NOMO-1 (cell line): ENCODE data around the gene ATP6V1A.
"Not testable (repeated sequence)": the region's sequence is repeated elsewhere in the genome, so short reads cannot be mapped to it uniquely, and the experiment has no call there.

Experiments used
- DNase-seq, 2 experiments: peaks; one replicate each; lab custom pipeline; 2025; ENCODE audit not compliant: unreplicated experiment in 2 of 2; lab: John Stamatoyannopoulos, UW

ATP6V1A gene

DNA sequence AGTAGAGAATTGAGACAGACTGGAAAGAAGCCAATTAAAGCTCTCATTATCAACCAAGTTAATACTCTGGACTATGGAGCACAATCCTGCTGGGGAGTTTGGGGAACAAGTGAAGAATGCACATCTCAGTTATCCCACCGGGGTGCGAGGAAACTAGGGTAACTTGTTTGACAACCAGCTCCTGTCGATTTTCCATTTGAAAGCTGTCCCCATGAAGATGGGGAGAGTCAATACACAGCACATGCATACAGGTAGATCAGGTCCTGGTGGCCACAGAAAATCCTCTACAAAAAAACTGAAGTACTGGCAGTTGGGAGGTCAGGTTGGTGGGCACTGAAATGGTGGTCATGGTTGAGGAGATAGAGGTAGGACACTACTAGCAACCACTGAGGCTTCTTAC is 66.0 kb downstream of the ATP6V1A start:
- no peak for DNase-seq

DNA sequence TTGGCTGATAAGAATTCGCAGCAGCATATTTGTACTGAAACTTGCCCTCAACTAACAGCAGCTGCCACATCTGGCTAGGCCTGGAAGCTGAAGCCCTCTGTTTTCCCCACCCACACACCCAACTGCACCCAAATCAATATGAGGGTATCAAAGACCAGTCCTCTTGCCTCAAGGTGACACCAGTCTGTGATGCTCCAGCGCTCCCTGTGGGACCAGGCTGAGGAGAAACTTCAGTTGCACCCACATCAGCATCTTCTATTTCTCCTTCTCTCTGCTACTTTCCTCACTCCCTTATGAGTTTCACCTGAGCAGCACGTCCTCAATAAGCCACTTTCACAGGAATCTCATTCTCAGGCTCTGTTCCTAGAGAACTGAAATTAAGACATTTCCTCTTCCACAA is 73.0 kb downstream of the ATP6V1A start:
- DNase-seq, result no peak

DNA sequence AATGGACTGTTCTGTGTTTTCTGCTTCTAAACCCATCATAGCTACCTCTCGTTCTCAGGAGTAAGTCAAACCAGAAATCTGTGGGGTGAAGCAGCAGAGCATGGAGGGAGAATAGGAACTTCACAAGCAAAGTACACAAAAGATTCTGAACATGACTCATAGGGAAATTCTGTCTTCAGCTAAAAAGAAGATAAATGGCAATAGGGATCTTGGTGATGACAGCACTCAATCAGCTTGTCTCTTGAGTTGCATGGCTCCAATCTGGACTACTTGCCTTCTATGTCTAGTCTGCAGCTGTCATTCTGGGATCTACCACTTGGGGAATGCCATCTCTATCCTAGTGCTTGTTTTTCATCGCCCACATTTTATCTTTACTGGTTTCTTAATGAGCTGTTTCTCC is 78.3 kb downstream of the ATP6V1A start:
- no peak for DNase-seq

DNA sequence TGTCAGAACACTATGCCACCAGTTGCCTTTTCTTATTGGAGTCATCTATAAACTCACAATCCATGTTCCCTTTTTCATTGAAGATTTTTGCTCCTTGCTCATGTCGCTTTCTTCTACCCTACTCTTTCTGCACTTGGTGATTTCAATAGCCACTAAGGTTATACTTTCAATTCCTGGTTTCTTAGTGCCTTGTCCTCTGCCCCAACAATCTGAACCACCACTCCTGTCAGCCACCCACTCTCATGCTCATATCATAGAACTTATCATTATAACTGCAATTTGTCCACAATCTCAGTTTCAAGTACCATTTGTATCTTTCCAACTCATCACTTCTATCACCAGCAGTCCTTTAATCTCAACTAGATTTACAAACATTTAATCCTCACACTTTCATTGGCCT is 81.8 kb downstream of the ATP6V1A start:
- peak; percentile 15 to 46 for DNase-seq

DNA sequence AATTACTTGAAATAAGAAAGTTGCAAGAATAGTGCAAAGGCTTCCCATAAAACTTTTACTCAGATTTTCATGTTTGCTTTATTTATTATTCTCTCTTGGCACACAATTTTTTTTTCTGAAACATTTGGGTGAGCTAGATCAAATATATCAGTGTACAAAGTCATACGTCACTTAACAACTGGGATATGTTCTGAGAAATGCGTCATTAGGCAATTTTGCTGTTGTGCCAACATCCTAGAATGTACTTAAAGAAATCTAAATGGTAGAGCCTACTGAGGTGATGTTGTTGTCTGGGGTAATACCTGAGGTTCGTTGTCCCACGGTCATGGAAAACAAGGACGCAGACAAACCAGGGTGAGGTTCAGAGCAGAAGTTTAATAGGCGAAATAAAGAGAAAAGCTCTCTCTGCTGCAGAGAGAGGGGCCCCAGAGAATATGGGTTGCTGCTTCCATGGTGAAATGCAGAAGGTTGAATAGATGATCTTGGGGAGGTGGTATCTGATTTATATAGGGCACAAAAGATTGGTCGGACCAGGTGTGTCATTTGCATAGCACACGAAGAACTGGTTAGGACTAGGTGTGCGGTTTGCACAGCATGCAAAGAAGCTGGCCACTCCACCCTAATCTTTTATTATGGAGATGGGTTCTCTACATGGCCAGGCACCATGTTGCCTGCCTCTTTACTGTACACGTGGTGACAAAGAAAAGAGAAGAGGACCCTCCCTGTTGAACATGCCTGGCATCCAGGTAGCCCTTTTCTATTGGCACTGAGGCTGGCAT is 82.9 kb downstream of the ATP6V1A start:
- no peak for DNase-seq

DNA sequence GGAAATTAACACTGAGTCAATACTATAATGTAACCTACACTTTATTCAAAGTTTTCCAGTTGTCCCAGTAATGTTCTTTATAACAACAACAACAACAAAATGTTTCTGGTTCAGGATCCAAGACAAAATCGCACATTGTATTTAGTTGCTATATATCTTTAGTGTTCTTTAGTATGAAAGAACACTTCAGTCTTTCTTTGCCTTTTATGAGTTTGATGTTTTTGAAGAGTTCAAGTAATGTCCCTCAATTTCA is 84.2 kb downstream of the ATP6V1A start:
- DNase-seq, result no peak

DNA sequence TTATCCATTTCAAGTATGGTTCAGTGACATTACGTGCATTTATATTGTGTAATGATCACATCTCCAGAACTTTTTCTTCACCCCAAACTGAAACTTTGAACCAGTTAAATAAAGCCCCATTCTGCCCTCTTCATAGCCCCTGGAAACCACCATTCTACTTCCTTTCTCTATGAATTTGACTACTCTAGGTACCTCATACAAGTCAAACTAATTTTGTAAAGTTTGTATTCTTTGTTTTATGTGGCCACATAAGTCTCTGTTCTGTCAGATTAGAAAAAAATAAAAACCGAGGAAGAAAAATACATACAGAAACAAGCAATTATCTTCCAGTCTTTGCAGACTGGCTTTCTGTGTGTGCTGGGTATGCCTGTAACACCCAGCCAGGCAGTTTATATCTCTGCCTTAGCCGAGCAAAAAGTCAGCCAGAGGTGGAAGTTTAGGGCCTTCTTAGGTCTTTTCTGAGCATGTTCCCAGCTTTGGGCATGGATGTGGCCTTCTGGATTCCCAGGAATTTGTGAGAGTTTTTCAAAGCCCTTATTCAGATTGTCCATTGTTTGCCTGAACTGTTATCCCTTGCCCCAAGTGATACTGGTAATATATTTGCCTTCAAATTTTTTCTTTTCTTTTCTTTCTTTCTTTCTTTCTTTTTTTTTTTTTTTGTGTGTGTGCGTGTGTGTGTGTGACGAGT is 85.8 kb downstream of the ATP6V1A start:
- no peak for DNase-seq

DNA sequence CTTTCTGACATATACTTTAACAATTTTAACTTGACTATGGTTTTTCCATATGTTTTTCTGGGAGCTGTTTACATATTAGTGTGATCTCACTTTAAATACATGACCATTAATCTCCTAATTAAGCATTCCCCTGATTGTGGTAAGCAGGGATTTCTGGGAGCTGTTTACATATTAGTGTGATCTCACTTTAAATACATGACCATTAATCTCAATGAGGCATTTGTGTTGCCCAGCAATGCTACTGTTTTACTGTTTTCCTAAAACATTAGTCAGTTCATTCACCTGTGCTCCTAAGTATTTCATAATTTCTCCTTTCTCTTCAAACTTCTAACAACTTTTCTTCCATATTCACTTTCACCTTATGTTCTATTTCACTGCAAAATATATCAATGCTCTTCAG is 88.1 kb downstream of the ATP6V1A start:
- no peak for DNase-seq

DNA sequence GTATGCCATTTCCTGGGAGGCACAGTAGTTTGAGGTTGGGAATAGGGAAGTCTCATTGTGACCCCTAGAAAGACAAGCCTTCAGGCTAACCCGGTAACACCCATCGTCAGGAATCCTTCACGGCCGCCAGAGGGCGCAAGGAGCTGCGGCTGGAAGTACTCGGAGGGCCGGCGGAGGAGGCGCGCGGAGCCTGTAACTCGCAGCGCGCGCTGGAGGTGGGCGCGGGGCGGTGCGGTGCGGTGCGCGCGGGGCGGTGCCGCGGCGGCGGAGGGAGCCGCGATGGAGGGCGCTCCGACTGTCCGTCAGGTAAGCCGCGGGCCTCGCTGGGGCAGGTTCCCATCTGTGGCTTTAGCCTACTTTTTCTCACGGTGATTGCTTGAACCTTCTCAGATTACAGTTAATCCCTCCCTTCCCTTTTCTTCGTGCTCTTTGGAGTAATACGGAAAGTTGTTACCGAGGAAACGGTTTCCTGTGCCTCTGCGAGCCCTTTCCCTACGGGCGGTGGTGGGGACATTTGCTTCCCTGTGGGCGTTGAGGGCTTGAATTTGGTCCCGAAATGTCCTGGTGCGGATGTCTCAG is 91.9 kb downstream of the ATP6V1A start, which contains the start of gene GRAMD1C:
Gene GRAMD1C, plus strand, starts transcription at position 158 of the 579 bp plus-strand sequence. Its CDS starts 122 bp downstream, at position 280.
- DNase-seq, result peak; percentile 81 to 89

DNA sequence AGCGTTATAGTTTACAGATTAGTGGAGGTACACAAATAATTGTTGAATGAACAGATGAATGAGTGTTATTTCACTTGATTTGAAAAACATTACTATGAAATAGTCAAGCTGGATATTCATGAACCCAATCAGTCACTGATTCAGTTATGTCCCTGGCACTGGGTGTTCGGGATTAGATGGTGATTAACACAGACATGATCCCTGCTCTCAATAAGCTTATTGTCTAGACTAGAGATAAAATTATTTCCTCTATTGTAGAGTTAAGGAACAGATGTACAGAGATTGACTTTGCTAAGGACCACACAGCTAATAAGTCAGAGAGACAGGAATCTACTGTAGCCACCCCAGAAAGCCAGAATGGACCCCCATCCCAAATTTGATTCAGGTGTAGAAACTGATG is 92.7 kb downstream of the ATP6V1A start:
- no peak for DNase-seq

DNA sequence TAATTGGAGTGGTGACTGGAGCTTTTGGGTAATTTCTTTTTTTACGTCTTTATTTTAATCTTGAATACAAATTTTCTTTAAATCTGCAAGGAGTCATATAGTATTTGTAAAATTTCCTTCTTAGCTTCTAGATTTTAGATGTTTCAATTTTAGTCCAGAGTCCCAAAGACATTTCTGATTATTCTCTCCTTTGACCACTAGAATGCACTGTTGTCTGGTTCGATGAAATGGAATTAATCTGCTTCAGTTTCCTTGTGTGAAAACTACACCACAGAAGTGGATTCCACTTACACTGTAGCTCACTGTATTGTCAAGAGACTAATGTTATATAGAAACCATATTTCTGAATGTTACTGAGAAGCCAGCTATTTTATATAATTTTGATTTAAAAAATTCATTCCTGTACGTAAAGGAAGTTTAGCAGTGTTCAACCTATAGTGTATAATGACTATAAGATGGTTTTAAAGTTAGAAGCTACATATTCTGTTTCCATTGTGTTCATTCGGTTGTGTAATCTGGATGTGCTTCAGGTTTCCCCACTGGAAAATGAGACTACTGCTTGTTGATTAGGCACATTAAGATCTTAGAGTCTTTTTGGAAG is 97.9 kb downstream of the ATP6V1A start:
- DNase-seq, result peak in 1 of 2 experiments; percentile 30

DNA sequence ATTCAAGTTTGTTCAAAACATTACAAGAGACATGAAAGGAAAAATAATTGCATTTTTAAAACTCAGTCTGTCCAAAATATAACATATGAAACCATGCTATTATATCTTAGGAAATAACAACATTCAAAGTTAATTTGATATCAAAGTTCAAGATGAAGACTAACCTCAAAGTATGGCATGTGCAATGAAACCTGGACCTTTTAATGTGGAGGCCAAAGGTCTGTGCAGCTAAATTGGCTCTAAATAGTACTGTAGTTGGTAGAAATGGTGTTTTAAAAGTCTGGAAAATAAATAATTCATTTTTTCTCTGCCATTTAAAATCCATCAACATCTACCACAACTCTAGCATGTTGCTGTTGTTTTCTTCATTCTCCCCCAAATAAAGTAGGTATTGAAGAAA is 100.4 kb downstream of the ATP6V1A start:
- no peak for DNase-seq

DNA sequence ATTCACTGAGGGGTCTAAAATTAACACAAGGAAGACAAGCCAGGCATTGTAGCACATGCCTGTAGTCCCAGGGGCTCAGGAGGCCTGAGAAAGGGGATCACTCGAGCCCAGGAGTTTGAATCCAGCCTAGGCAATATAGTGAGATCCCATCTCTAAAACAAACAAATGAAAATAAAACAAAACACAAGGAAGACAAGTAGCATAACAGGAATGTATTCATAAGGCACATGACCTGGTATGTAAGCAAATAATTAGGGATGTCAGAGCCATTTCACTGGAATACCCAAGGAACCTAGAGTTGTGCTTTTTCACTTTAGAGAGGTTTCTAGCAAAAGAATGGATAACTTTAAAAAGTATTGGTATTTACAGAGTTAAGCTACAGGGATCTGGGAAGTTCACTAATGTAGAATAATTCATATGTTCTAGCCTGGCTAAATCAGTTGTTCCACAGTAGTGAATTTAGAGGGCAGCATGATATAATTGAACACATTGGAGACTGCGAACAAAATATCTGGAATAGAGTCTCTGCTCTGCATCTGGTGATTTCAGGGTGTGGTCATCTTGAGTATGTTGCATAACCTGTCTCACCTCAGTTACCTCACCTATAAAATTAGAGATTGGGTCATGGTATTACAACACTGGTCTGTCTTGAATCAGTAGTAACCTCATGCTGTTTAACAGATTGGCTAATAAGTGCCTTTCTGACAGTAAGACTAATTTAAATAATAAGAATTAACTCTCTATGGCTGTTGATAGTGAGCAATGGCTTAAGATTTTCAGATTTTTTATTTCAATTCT is 101.0 kb downstream of the ATP6V1A start:
- DNase-seq, result no peak

DNA sequence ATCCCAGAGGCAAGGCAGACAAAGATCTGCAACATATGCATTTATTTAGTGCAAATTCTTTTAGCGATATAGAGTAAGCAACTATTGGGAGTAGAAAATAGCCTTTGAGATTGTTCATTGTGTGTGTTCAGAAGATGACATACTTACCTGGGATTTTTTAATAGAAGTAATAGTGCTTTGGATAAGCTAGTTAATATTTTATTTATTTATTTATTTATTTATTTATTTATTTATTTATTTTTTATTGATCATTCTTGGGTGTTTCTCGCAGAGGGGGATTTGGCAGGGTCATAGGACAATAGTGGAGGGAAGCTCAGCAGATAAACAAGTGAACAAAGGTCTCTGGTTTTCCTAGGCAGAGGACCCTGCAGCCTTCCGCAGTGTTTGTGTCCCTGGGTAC is 102.2 kb downstream of the ATP6V1A start:
- not testable (repeated sequence) for DNase-seq

DNA sequence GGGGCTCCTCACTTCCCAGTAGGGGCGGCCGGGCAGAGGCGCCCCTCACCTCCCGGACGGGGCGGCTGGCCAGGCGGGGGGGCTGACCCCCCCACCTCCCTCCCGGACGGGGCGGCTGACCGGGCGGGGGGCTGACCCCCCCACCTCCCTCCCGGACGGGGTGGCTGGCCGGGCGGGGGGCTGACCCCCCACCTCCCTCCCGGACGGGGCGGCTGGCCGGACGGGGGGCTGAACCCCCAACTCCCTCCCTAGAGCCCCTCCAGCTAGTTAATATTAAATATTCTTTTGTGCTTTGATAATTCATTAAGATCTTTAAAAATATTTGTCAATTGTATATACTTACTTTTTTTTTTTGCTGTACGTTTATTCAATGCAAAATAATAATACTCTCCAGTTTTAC is 103.0 kb downstream of the ATP6V1A start:
- DNase-seq, result not testable (repeated sequence)

DNA sequence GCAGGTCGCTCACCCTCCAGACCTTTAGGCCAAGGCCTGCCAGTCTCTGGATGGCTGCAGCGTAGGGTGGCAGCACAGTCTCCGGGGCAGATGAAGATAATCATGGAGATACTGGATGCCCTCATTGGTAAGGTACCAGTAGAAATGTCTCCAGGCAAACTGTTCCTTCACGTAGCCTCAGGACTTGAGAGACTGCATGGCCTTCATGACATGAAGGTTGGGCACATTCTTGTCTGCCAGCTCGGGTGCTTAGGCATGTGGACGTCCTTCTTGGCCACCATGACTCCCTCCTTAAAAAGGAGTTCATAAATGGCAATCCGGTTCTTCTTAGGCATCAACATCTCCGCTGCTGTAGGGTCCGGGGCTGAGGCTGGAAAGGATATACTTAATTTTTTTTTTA is 103.6 kb downstream of the ATP6V1A start:
- not testable (repeated sequence) for DNase-seq

DNA sequence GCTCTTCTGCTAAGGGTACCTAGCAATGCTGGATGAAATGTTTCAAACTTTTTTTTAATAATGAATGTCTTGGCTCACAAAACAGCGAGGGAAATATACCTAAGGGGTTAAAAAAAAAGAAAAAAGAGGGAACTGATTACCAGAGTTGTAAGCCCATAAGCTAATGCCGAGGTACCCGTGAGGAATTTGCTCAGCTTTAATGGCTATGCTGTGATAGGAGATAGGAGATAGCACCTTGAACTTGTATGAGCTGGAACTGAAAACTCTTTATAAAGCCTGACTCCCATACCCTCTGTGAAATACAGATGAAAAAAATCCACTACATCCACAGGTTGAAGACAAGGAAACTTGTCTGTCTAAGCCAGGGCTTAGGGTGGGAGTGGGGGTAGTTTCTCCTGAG is 105.7 kb downstream of the ATP6V1A start:
- no peak for DNase-seq
